BE2C (cell line): ENCODE measurements around the gene KLF9.

Experiments used
- DNase-seq: peaks from one replicate; pipeline ENCODE4 v3.0.0-alpha.2; 2020
- H3K27me3 ChIP-seq: fragments of 250-450 bp; sonication (Bioruptor Pico); 2 replicates; pipeline ENCODE4 v1.5.1; 2020; ENCODE audit warnings: mild to moderate bottlenecking
- H3K36me3 ChIP-seq: fragments of 250-450 bp; sonication (Bioruptor Pico); 2 replicates; pipeline ENCODE4 v1.5.1; 2020; ENCODE audit warnings: mild to moderate bottlenecking
- H3K4me1 ChIP-seq: fragments of 250-450 bp; sonication (Bioruptor Pico); 2 replicates; pipeline ENCODE4 v1.5.1; 2020
- H3K4me3 ChIP-seq: 2 replicates; pipeline ENCODE4 v1.5.1; 2011; ENCODE audit warnings: low read depth, low read length
- H3K9me3 ChIP-seq: fragments of 250-450 bp; sonication (Bioruptor Pico); 2 replicates; pipeline ENCODE4 v1.5.1; 2020
- CTCF ChIP-seq: IDR thresholded peaks from 2 replicates; pipeline ENCODE4 v1.5.1; 2012; ENCODE audit warnings: mild to moderate bottlenecking, low read depth, low read length

The KLF9 gene

GRCh38 chr9:70420441-70421271, 6.2 kb upstream of the KLF9 start:
- peaks cover 15% of the 10 kb centered on the region for H3K4me1 ChIP-seq
- H3K36me3 ChIP-seq: no peaks in the 10 kb centered on the region
- no peak for TF ChIP-seq CTCF
- peak overlapping the region; percentile 78 for H3K4me3 ChIP-seq
- no peaks in the 10 kb centered on the region for H3K9me3 ChIP-seq
- DNase-seq: peak; percentile 91
- H3K27me3 ChIP-seq: no peaks in the 10 kb centered on the region

- Histone ChIP-seq H3K4me3 (peak overlapping the region; percentile 78), H3K27me3 (no peaks in the 10 kb centered on the region), H3K4me1 (peaks cover 15% of the 10 kb centered on the region), H3K36me3 (no peaks in the 10 kb centered on the region), H3K9me3 (no peaks in the 10 kb centered on the region)
- no peak for TF ChIP-seq CTCF
- DNase-seq: peak; percentile 94
Measured at GRCh38 chr9:70419556-70420440, 5.3 kb upstream of the KLF9 start.

- Histone ChIP-seq H3K9me3 (no peaks in the 10 kb centered on the region), H3K4me1 (peaks cover 15% of the 10 kb centered on the region), H3K27me3 (no peaks in the 10 kb centered on the region), H3K4me3 (peak overlapping the region; percentile 78), H3K36me3 (no peaks in the 10 kb centered on the region)
- no peak for TF ChIP-seq CTCF
- DNase-seq: peak; percentile 94
Measured at GRCh38 chr9:70418822-70419555, 4.5 kb upstream of the KLF9 start.

- Histone ChIP-seq H3K4me1 (peaks cover 7% of the 10 kb centered on the region), H3K4me3 (no peak overlapping the region), H3K9me3 (no peaks in the 10 kb centered on the region), H3K36me3 (no peaks in the 10 kb centered on the region; the same call in 1 of the 2 replicates), H3K27me3 (peaks cover 7% of the 10 kb centered on the region)
- no peak for DNase-seq
- no peak for TF ChIP-seq CTCF
Measured at GRCh38 chr9:70415476-70415875, 1.0 kb upstream of the KLF9 start.

GRCh38 chr9:70415041-70415440, 584 bp upstream of the KLF9 start:
- Histone ChIP-seq H3K4me3 (no peak overlapping the region), H3K4me1 (peaks cover 7% of the 10 kb centered on the region), H3K9me3 (no peaks in the 10 kb centered on the region), H3K36me3 (no peaks in the 10 kb centered on the region; the same call in 1 of the 2 replicates), H3K27me3 (peaks cover 7% of the 10 kb centered on the region)
- TF ChIP-seq CTCF: no peak
- no peak for DNase-seq
